GM10248 (cell line): ENCODE results near the gene CFAP61.

ENCODE experiments used
- CTCF ChIA-PET: fragments of 300-600 bp; sonication (Branson Sonifier 250); formaldehyde crosslinking; extraction: SDS; loops from one replicate; lab custom pipeline; 2021; ENCODE audit warnings: antibody characterized with exemption; lab: Yijun Ruan, JAX
- POLR2A ChIA-PET: fragments of 350-650 bp; sonication (Branson Sonifier 250); formaldehyde crosslinking; extraction: SDS; loops from one replicate; lab custom pipeline; 2020; ENCODE audit warnings: antibody characterized with exemption; lab: Yijun Ruan, JAX
- DNase-seq: peaks from one replicate; pipeline ENCODE4 v3.0.0; 2012; ENCODE audit errors: extremely low spot score
- TF ChIP-seq, protein P1 (sequence below): IDR thresholded peaks from 2 replicates; pipeline ENCODE4 v1.5.1; 2012; ENCODE audit warnings: mild to moderate bottlenecking, low read depth; ENCODE audit errors: extremely low read depth, missing control alignments, control extremely low read depth

Gene CFAP61

DNA sequence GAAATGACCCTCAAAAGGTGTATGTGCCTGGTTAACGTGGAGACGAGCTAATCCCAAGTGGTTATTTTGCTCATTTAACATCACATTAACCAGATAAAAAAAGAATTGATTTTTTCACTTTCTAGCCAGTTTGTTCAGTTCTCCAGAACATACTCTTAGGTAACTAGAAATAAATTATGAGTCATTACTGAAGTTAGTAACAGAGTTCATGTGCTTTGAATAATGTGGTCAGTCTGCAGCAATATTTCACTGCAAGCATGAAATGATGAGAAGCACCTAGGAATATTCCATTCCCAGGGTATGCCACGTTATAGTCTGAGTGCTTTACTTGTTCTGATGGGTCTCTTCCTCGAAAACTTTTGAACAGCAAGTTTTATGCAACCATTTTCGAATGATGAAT is 177.3 kb downstream of the CFAP61 start:
- TF ChIP-seq, protein P1, sequence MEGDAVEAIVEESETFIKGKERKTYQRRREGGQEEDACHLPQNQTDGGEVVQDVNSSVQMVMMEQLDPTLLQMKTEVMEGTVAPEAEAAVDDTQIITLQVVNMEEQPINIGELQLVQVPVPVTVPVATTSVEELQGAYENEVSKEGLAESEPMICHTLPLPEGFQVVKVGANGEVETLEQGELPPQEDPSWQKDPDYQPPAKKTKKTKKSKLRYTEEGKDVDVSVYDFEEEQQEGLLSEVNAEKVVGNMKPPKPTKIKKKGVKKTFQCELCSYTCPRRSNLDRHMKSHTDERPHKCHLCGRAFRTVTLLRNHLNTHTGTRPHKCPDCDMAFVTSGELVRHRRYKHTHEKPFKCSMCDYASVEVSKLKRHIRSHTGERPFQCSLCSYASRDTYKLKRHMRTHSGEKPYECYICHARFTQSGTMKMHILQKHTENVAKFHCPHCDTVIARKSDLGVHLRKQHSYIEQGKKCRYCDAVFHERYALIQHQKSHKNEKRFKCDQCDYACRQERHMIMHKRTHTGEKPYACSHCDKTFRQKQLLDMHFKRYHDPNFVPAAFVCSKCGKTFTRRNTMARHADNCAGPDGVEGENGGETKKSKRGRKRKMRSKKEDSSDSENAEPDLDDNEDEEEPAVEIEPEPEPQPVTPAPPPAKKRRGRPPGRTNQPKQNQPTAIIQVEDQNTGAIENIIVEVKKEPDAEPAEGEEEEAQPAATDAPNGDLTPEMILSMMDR, result no peak

DNA sequence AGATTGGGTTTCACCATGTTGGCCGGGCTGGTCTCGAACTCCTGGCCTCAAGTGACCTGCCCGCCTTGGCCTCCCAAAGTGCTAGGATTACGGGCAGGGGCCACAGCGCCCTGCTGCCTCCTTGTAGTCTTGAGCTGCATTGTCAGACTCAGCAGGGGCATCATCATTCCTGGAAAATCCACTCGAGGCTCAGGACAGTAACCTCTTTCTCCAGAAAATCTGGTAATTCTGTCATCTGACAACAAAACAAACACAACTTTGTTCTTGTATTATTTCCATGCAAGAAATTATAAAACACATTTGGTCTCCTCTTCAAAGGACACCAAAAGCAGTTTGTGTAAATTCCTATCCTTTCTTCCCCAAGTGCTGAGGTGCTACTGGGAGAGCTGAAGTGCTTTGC is 178.4 kb downstream of the CFAP61 start:
- ChIA-PET CTCF (interaction anchor here (2.4 kb wide), 1 partner anchor 9 kb away, joined by 8 read pairs; no protein-coding TSS in a partner anchor), POLR2A (no interaction called here)
- DNase-seq, result no peak
- TF ChIP-seq, protein P1, result no peak

More for the DNA sequence above, 177.3 kb downstream of the CFAP61 start:
- no peak for DNase-seq
- ChIA-PET CTCF (interaction anchor here (0.7 to 2.4 kb wide), 4 partner anchors 9 to 146 kb away, joined by 3 to 8 read pairs (median 6); no protein-coding TSS in a partner anchor), POLR2A (no interaction called here)

DNA sequence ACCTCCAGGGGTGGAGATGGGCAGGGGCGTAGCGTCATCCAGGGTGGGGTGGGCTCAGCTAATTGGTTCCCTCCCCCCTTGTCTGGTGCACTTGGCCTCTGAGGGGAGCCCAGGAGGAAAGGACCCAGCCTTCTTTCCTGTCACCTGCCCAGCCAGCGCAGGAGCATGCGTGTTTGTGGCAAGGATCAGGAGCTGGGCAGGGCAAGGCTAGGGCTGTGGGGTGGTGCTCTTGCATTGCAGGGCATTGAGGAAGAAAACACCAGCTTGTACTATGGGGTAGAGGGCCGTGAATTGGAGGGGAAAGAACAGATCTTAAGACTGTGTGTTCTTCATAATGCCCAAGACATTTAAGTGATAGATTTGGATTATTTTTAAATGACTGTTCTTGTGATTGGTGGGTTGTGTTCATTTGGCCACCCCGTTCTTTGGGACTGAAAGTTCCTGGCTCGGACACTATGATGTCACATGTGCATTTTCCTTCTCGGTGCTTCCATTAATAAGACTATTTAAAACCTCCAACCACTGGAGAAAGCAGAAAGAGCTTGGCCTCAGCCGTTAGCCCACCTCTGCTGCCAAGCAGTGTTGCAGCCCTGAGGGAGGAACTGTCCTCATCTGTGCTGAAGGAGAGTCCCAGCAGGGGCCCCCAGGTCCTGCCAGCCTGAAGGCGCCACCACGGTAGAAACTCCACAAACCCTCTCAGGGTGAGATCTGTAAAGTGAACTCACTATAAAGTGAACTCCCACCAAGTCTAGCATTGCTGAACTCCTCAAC is 179.4 kb downstream of the CFAP61 start:
- ChIA-PET POLR2A (no interaction called here), CTCF (interaction anchor here (1.9 to 2.4 kb wide), 2 partner anchors 8 to 148 kb away, joined by 4 to 8 read pairs; no protein-coding TSS in a partner anchor)
- TF ChIP-seq, protein P1, result no peak
- DNase-seq, result no peak

DNA sequence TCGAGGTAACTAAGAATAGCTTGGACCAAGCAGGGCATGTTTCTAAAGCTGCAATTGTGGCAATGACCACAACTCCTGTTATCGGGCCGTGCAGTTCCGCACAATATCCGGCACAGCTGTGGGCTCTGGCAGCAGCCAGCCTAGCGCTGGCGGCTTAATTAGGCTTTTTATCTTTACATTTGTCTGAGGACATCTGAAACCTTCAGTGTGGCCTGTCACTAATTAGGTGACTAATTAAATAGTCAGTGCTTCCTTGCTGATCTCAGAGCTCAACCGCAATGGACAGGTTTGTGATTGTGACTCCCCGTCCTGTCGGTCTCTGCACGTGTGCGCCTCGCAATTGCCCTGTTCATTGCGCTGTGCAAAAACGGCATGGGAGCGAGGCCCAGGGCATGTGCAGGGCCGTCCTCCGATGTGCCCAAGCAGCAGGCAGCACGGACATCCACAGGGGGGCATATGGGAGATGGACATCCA is 180.7 kb downstream of the CFAP61 start:
- TF ChIP-seq, protein P1, result no peak
- DNase-seq, result no peak
- ChIA-PET CTCF (interaction anchor here (1.9 kb wide), 1 partner anchor 149 kb away, joined by 4 read pairs; no protein-coding TSS in a partner anchor), POLR2A (no interaction called here)

DNA sequence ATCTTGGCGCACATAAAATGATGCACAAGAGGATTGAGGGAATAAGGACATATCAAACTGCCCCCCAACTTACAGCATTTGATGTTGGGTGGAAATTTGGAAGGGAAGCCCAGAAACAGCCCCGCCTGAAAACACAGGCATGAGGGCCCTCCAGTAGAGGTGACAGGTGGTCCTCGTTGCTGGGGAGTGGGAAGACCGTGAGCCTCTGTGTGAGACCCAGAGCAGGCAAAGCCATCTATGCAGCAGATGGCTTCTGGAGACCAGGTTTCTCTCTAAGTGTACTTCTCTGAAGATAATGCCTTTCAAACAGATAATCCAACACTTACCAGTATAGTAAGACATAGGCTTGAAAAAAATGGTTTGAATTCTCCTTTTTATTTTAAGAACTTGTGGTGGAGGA is 183.3 kb downstream of the CFAP61 start:
- DNase-seq, result no peak
- CTCF ChIA-PET, result interaction anchor here (1.6 to 4.2 kb wide), 2 partner anchors 11 to 13 kb away, joined by 10 to 35 read pairs; no protein-coding TSS in a partner anchor
- TF ChIP-seq, protein P1, result no peak
- POLR2A ChIA-PET, result no interaction called here

DNA sequence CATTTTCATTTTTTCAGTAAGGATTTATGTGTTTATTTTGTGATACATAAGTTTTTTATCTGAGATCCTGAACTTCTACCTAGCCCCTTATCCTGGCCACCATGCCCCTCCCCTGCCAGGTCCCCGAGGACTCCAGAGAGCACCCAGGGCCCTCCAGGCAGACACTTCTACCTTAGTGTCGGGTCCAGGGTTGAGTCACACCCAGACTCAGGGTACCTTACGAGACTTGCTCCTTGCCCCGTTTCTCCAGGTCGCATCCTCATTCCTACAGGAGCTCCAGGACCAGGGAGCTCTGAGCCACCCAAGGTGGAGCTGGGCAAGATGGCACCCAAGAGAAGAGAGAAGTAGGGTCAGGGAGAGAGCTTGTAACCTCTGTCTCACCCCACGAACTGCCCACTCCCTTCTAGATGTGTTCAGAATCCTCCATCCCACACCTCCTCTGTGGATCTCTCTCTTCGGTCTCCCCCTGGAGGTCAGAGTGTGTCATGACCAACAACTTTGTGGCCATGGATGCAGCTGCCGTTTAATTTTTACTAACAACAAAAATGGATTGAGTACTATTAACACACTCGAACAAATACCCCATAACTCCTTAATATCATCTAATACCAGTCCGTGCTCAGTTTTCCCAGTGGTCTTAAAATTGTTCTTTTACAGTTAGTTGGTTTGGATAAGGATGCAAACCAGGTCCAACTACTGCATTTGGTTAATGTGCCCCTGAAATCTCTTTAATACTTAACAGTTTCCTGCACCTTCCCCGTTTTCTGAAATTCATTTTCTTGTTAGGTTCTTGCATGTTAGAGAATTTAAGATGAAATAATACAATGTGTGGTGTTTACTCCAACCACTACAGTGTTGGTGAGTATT is 185.0 kb downstream of the CFAP61 start:
- POLR2A ChIA-PET, result no interaction called here
- CTCF ChIA-PET, result interaction anchor here (0.6 to 4.9 kb wide), 40 partner anchors 9 to 596 kb away, joined by 3 to 49 read pairs (median 4); no protein-coding TSS in a partner anchor
- peak; percentile 73 for DNase-seq

More for the DNA sequence above, 185.0 kb downstream of the CFAP61 start:
- TF ChIP-seq, protein P1, result peak; percentile 78
